Adrenal gland (tissue), 5 donors: ENCODE data around the gene PDLIM7.

Experiments
- POLR2A ChIP-seq, 2 donors: fragments of 450-650 bp; IDR thresholded peaks; one replicate each; pipeline ENCODE4 v1.6.1; 2017; ENCODE audit warnings: antibody characterized with exemption in 2 of 2, mild to moderate bottlenecking in 2 of 2, moderate library complexity in 1 of 2
- TF ChIP-seq, protein P1 (sequence below), 6 experiments: fragments of 450-650 bp in 4 of 6; fragments of 200-600 bp in 2 of 6; sonication (generic) in 1 of 6; IDR thresholded peaks; 1 replicate in 5 of 6; 2 replicates in 1 of 6; pipeline versions ENCODE4 v1.5.1 to v1.8.0; 2016 to 2021; ENCODE audit warnings: antibody characterized with exemption in 6 of 6, mild to moderate bottlenecking in 2 of 6, moderate library complexity in 1 of 6
- donor health status: DM: no; HTN: no; CAD: no.

DNA sequence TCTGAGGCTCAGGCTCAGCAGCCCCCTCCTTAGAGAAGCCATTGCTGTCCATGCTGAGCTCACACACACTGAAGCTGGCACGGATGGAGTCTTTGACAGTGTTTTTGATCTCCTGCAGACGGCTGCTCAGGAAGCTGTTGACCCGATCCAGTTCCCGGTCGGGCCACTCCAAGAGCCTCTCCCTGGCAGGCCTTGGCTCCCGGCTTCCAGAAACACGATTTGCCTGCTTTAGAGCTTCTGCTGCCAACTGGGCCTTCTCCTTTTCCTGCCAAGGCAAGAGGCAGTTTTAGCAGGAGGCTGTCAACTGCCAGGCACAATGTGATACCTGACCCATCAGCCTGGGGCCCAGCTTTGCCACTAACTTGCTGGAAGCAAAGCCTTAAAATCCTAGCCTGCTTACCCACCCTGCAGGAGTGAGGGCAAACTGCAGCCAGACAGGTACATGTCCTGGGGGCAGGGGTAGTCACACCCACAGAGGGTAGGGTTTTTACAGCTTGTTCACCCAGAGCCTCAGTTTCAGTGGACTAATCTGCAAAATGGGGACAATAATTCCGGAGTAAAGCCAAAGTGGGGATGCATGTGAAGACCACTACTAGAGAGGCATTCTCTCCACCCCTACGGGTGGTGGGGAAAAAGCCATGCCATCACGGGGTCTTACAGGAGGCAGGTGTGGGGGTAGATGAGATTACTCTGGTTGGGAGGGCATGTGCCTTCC, 27.7 kb upstream of the PDLIM7 start:
- TF ChIP-seq, protein P1, sequence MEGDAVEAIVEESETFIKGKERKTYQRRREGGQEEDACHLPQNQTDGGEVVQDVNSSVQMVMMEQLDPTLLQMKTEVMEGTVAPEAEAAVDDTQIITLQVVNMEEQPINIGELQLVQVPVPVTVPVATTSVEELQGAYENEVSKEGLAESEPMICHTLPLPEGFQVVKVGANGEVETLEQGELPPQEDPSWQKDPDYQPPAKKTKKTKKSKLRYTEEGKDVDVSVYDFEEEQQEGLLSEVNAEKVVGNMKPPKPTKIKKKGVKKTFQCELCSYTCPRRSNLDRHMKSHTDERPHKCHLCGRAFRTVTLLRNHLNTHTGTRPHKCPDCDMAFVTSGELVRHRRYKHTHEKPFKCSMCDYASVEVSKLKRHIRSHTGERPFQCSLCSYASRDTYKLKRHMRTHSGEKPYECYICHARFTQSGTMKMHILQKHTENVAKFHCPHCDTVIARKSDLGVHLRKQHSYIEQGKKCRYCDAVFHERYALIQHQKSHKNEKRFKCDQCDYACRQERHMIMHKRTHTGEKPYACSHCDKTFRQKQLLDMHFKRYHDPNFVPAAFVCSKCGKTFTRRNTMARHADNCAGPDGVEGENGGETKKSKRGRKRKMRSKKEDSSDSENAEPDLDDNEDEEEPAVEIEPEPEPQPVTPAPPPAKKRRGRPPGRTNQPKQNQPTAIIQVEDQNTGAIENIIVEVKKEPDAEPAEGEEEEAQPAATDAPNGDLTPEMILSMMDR (IDR thresholded peaks at IDR 0.05), result no peak
- no peak for TF ChIP-seq POLR2A (IDR thresholded peaks at IDR 0.05)
